Measurements from ENCODE around the gene IGF1R. TPM values are rescaled to one million over a fixed set of nuclear protein-coding genes. Genes with fewer than 3 reads are reported as not detected.

Gene IGF1R
- total and polyA plus RNA-seq, 2 of the 8 experiments (the other 6 are each of a cell fraction or from before 2014, with no cell fraction given): 32.9 to 109 TPM

GRCh38 chr15:98649472-98650416 is 1.4 kb downstream of the IGF1R start (continued):
- no peak for TF ChIP-seq SRF (IDR thresholded peaks at IDR 0.05; ENCODE audit: low read depth, low read length)
- TF ChIP-seq EZH2 (IDR thresholded peaks at IDR 0.05; ENCODE audit: low read depth, low read length, severe bottlenecking): no peak
- TF ChIP-seq SP4 (IDR thresholded peaks at IDR 0.05; ENCODE audit: low read length): no peak
- TF ChIP-seq RFX5 (IDR thresholded peaks at IDR 0.05; ENCODE audit: borderline replicate concordance, low read depth, low read length): no peak
- no peak for TF ChIP-seq ATF3 (IDR thresholded peaks at IDR 0.05; ENCODE audit: insufficient read depth, low read depth, low read length)
